Right ventricle myocardium superior (tissue), 1 donor: ENCODE results near the gene LRP5. TPM values are rescaled to one million over a fixed set of nuclear protein-coding genes. Genes with fewer than 3 reads are reported as not detected.

ENCODE experiments used
- ATAC-seq: fragments of 200-7000 bp; cut with Tn5 transposase; one replicate; pipeline ENCODE4 v1.9.1; 2020; ENCODE audit warnings: mild to moderate bottlenecking; ENCODE audit not compliant: poor library complexity
- DNase-seq: peaks from one replicate; pipeline ENCODE4 v3.0.0-alpha.2; 2020
- intact Hi-C: fragments of 100-400 bp; cut with DNase I; formaldehyde crosslinking; loops from one replicate; pipeline ENCODE4 v1.11.2; 2022
- total RNA-seq: library from RNA; stranded (reverse); fragmentation: NEBNext Ultra II Directional; extraction: Animal tissue kit (Norgen Biotek cat#: 25700); gene quantifications from one replicate; pipeline ENCODE4 v1.2.1, GENCODE V29; 2021
- donor health status: DM: no; HTN: yes; CAD: no; lungs with severe emphysema.

The LRP5 gene
- total RNA-seq, 1 donor from 2014 or later, result 49.8 TPM

- DNase-seq (peak; percentile 47), ATAC-seq (peak; percentile 60)
- intact Hi-C loops, result no loop called here
These were observed 9.1 kb downstream of the LRP5 start for GRCh38 chr11:68321293-68322051.

GRCh38 chr11:68322052-68322430 is 9.7 kb downstream of the LRP5 start:
- intact Hi-C loops, result no loop called here
- ATAC-seq, result peak; percentile 20
- DNase-seq, result peak; percentile 48

- intact Hi-C loops, result no loop called here
- DNase-seq (no peak), ATAC-seq (no peak)
These were observed 11.8 kb downstream of the LRP5 start for GRCh38 chr11:68324241-68324640.

- intact Hi-C loops, result no loop called here
- ATAC-seq (no peak), DNase-seq (peak; percentile 30)
These were observed 12.3 kb downstream of the LRP5 start for GRCh38 chr11:68324695-68325094.

- intact Hi-C loops, result no loop called here
These were observed 13.0 kb downstream of the LRP5 start for GRCh38 chr11:68325183-68325906.

GRCh38 chr11:68325907-68326220 is 13.5 kb downstream of the LRP5 start:
- intact Hi-C loops, result no loop called here
- ATAC-seq, result no peak
- no peak for DNase-seq

More at GRCh38 chr11:68325183-68325906, 13.0 kb downstream of the LRP5 start:
- ATAC-seq, result peak; percentile 54
- DNase-seq, result peak; percentile 52

GRCh38 chr11:68326334-68327215 is 14.2 kb downstream of the LRP5 start:
- intact Hi-C loops, result no loop called here
- ATAC-seq, result no peak
- DNase-seq, result peak; percentile 32

GRCh38 chr11:68327586-68328370 is 15.4 kb downstream of the LRP5 start:
- ATAC-seq (no peak), DNase-seq (no peak)
- intact Hi-C loops, result no loop called here

GRCh38 chr11:68328374-68329091 is 16.1 kb downstream of the LRP5 start:
- DNase-seq (peak; percentile 72), ATAC-seq (no peak)
- intact Hi-C loops, result no loop called here

- ATAC-seq (no peak), DNase-seq (no peak)
- intact Hi-C loops, result no loop called here
These were observed 17.1 kb downstream of the LRP5 start for GRCh38 chr11:68329536-68329935.

- ATAC-seq (peak; percentile 7), DNase-seq (no peak)
- intact Hi-C loops, result no loop called here
These were observed 17.7 kb downstream of the LRP5 start for GRCh38 chr11:68329978-68330699.

GRCh38 chr11:68330700-68331337 is 18.4 kb downstream of the LRP5 start:
- DNase-seq (no peak), ATAC-seq (no peak)

GRCh38 chr11:68331338-68331947 is 19.1 kb downstream of the LRP5 start:
- ATAC-seq (peak; percentile 37), DNase-seq (no peak)
- intact Hi-C loops, result no loop called here

More at GRCh38 chr11:68330700-68331337, 18.4 kb downstream of the LRP5 start:
- intact Hi-C loops, result no loop called here

- peak; percentile 27 for DNase-seq
- intact Hi-C loops, result no loop called here
- no peak for ATAC-seq
These were observed 19.8 kb downstream of the LRP5 start for GRCh38 chr11:68332186-68332585.

GRCh38 chr11:68333173-68333572 is 20.8 kb downstream of the LRP5 start:
- intact Hi-C loops, result no loop called here
- no peak for DNase-seq
- no peak for ATAC-seq

- DNase-seq, result no peak
- no peak for ATAC-seq
- intact Hi-C loops, result loop anchor here (5.0 kb wide), 1 partner anchor 37 kb away; no protein-coding TSS in a partner anchor
These were observed 22.5 kb downstream of the LRP5 start for GRCh38 chr11:68334923-68335322.
